Measurements from ENCODE around the gene MRTFA.

MRTFA gene

DNA sequence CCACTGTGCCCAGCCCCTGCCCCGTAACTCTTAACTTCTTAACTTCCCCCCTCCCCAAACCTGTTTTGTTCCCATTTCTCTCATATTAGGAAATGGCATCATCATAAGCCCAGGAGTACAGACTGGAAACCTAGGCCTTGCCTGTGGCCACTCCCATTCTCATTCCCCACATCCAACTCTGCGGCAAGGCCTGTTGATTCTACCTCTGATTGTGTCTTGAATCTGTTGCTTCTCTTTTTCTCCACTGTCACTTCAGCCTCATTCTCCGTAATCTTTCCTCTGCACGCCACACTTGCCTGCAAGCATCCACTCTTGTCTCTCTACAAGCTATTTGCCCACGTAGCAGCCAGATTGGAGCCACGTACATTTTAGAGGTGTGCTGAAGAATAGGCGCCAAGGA lies 240.9 kb downstream of the MRTFA start:
- no peak overlapping the region for H4K8ac ChIP-seq (ENCODE audit: low read depth, low read length)
- H2BK12ac ChIP-seq (ENCODE audit: low read length): no peak overlapping the region
- no peak overlapping the region for H2AFZ ChIP-seq (ENCODE audit: low read length)
- H3K4me2 ChIP-seq (ENCODE audit: insufficient read depth, low read length, poor library complexity, severe bottlenecking): no peak overlapping the region
- H3K4ac ChIP-seq (ENCODE audit: low read length): no peak overlapping the region
- H3K18ac ChIP-seq (ENCODE audit: low read length): no peak overlapping the region
- no peak overlapping the region for H3K23ac ChIP-seq (ENCODE audit: low read depth, low read length, poor library complexity)
- H3K4me1 ChIP-seq (ENCODE audit: control insufficient read depth in 2 of 2, insufficient read depth in 1 of 2, low read depth in 1 of 2, low read length in 2 of 2): peaks cover 6 to 8% of the 10 kb centered on the region in 2 donors
- no peak overlapping the region for H3K9ac ChIP-seq (ENCODE audit: low read depth, low read length, poor library complexity)
- H2BK5ac ChIP-seq (ENCODE audit: low read length): no peak overlapping the region
- no peak for DNase-seq (ENCODE audit: low spot score)
- H3K4me3 ChIP-seq (ENCODE audit: low read length in 2 of 2): no peak overlapping the region
- H2BK15ac ChIP-seq (ENCODE audit: low read length): no peak overlapping the region
- no peak overlapping the region for H2BK120ac ChIP-seq (ENCODE audit: low read depth, low read length)
- no peak overlapping the region for H4K91ac ChIP-seq (ENCODE audit: low read depth, low read length, poor library complexity)
- peaks cover 1% of the 10 kb centered on the region in 2 donors for H3K36me3 ChIP-seq (replicated peaks in 1 of 2; ENCODE audit: control insufficient read depth in 2 of 2, insufficient read depth in 2 of 2, low read length in 2 of 2)
- H3K27me3 ChIP-seq (ENCODE audit: control insufficient read depth in 3 of 3, insufficient read depth in 3 of 3, low read depth in 1 of 3, low read length in 3 of 3): no peaks in the 10 kb centered on the region
- H2AK5ac ChIP-seq (ENCODE audit: low read depth, low read length): no peak overlapping the region
- no peaks in the 10 kb centered on the region for H3K9me3 ChIP-seq (replicated peaks in 1 of 2; ENCODE audit: control insufficient read depth in 2 of 2, insufficient read depth in 1 of 2, low read depth in 1 of 2, low read length in 2 of 2)
- H3K27ac ChIP-seq (replicated peaks; ENCODE audit: low read length): no peak overlapping the region
- H3K14ac ChIP-seq (ENCODE audit: low read length): no peak overlapping the region
- no CpG with 5 or more reads among the region's 7 CpGs for WGBS, 2 donors (ENCODE audit: extremely low coverage in 2 of 2, insufficient read length in 2 of 2, insufficient replicate concordance in 1 of 2)
- H3K79me1 ChIP-seq (ENCODE audit: low read depth, low read length): no peaks in the 10 kb centered on the region

DNA sequence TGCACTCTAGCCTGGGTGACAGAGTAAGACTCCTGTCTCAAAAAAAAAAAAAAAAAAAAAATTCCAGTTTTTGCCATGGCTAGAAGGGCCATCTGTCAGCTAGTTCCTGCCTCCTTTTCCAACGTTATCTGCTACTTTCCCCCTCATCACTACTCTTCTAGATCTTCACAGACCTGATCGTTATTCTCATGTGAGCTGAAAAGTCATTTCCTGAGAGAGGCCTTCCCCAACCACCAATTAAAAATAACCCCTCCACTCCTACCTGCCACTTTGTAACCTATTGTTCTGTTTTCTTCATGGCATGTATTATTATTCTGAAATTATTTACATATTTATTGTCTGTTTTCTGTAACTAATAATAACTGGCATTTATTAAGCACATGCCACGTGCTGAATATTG lies 241.9 kb downstream of the MRTFA start:
- Histone ChIP-seq H3K4me1 (ENCODE audit: control insufficient read depth in 2 of 2, insufficient read depth in 1 of 2, low read depth in 1 of 2, low read length in 2 of 2) (peaks cover 6 to 8% of the 10 kb centered on the region in 2 donors), H2BK12ac (ENCODE audit: low read length) (no peak overlapping the region), H3K4ac (ENCODE audit: low read length) (no peak overlapping the region), H3K14ac (ENCODE audit: low read length) (no peak overlapping the region), H3K9ac (ENCODE audit: low read depth, low read length, poor library complexity) (no peak overlapping the region), H3K79me1 (ENCODE audit: low read depth, low read length) (no peaks in the 10 kb centered on the region), H3K4me2 (ENCODE audit: insufficient read depth, low read length, poor library complexity, severe bottlenecking) (no peak overlapping the region), H2BK15ac (ENCODE audit: low read length) (no peak overlapping the region), H2BK120ac (ENCODE audit: low read depth, low read length) (no peak overlapping the region), H3K9me3 (replicated peaks in 1 of 2; ENCODE audit: control insufficient read depth in 2 of 2, insufficient read depth in 1 of 2, low read depth in 1 of 2, low read length in 2 of 2) (no peaks in the 10 kb centered on the region), H3K27me3 (ENCODE audit: control insufficient read depth in 3 of 3, insufficient read depth in 3 of 3, low read depth in 1 of 3, low read length in 3 of 3) (no peaks in the 10 kb centered on the region), H3K23ac (ENCODE audit: low read depth, low read length, poor library complexity) (no peak overlapping the region), H2BK5ac (ENCODE audit: low read length) (no peak overlapping the region), H4K91ac (ENCODE audit: low read depth, low read length, poor library complexity) (no peak overlapping the region), H2AK5ac (ENCODE audit: low read depth, low read length) (no peak overlapping the region), H4K8ac (ENCODE audit: low read depth, low read length) (no peak overlapping the region), H3K4me3 (ENCODE audit: low read length in 2 of 2) (no peak overlapping the region), H2AFZ (ENCODE audit: low read length) (no peak overlapping the region), H3K36me3 (replicated peaks in 1 of 2; ENCODE audit: control insufficient read depth in 2 of 2, insufficient read depth in 2 of 2, low read length in 2 of 2) (no peaks in the 10 kb centered on the region), H3K27ac (replicated peaks; ENCODE audit: low read length) (no peak overlapping the region), H3K18ac (ENCODE audit: low read length) (no peak overlapping the region)
- DNase-seq (ENCODE audit: low spot score): no peak
- WGBS, 2 donors (ENCODE audit: extremely low coverage in 2 of 2, insufficient read length in 2 of 2, insufficient replicate concordance in 1 of 2): no CpG with 5 or more reads among the region's 3 CpGs

DNA sequence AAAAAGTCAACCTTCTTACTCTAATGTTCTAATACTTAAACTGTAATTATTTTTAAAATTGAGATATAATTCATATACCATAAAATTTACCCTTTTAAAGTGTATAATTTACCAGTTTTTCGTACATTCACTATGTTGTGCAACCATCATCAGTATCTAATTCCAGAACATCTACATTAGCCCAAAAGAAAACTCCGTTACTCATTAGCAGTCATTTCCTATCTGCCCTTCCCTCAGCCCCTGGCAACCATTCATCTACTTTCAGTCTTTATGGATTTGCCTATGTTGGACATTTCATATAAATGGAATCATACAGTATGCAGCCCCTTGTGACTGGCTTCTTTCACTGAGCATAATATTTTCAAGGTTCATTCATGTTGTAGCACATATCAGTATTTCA lies 243.9 kb downstream of the MRTFA start:
- H3K27ac ChIP-seq (replicated peaks; ENCODE audit: low read length): no peak overlapping the region
- H2BK5ac ChIP-seq (ENCODE audit: low read length): no peak overlapping the region
- no peak overlapping the region for H2BK12ac ChIP-seq (ENCODE audit: low read length)
- no peak overlapping the region for H2BK120ac ChIP-seq (ENCODE audit: low read depth, low read length)
- H3K4ac ChIP-seq (ENCODE audit: low read length): no peak overlapping the region
- no CpG with 5 or more reads among the region's 2 CpGs for WGBS, 2 donors (ENCODE audit: extremely low coverage in 2 of 2, insufficient read length in 2 of 2, insufficient replicate concordance in 1 of 2)
- H3K14ac ChIP-seq (ENCODE audit: low read length): no peak overlapping the region
- H3K23ac ChIP-seq (ENCODE audit: low read depth, low read length, poor library complexity): no peak overlapping the region
- H2AK5ac ChIP-seq (ENCODE audit: low read depth, low read length): no peak overlapping the region
- no peak overlapping the region for H4K8ac ChIP-seq (ENCODE audit: low read depth, low read length)
- no peak for DNase-seq (ENCODE audit: low spot score)
- H3K4me1 ChIP-seq (ENCODE audit: control insufficient read depth in 2 of 2, insufficient read depth in 1 of 2, low read depth in 1 of 2, low read length in 2 of 2): peaks cover 5 to 7% of the 10 kb centered on the region in 2 donors
- H4K91ac ChIP-seq (ENCODE audit: low read depth, low read length, poor library complexity): no peak overlapping the region
- no peak overlapping the region for H3K4me3 ChIP-seq (ENCODE audit: low read length in 2 of 2)
- H2AFZ ChIP-seq (ENCODE audit: low read length): no peak overlapping the region
- no peak overlapping the region for H2BK15ac ChIP-seq (ENCODE audit: low read length)
- no peaks in the 10 kb centered on the region for H3K9me3 ChIP-seq (replicated peaks in 1 of 2; ENCODE audit: control insufficient read depth in 2 of 2, insufficient read depth in 1 of 2, low read depth in 1 of 2, low read length in 2 of 2)
- no peaks in the 10 kb centered on the region for H3K36me3 ChIP-seq (replicated peaks in 1 of 2; ENCODE audit: control insufficient read depth in 2 of 2, insufficient read depth in 2 of 2, low read length in 2 of 2)
- no peak overlapping the region for H3K9ac ChIP-seq (ENCODE audit: low read depth, low read length, poor library complexity)
- no peaks in the 10 kb centered on the region for H3K79me1 ChIP-seq (ENCODE audit: low read depth, low read length)
- H3K18ac ChIP-seq (ENCODE audit: low read length): no peak overlapping the region
- H3K4me2 ChIP-seq (ENCODE audit: insufficient read depth, low read length, poor library complexity, severe bottlenecking): no peak overlapping the region
- no peaks in the 10 kb centered on the region for H3K27me3 ChIP-seq (ENCODE audit: control insufficient read depth in 3 of 3, insufficient read depth in 3 of 3, low read depth in 1 of 3, low read length in 3 of 3)

DNA sequence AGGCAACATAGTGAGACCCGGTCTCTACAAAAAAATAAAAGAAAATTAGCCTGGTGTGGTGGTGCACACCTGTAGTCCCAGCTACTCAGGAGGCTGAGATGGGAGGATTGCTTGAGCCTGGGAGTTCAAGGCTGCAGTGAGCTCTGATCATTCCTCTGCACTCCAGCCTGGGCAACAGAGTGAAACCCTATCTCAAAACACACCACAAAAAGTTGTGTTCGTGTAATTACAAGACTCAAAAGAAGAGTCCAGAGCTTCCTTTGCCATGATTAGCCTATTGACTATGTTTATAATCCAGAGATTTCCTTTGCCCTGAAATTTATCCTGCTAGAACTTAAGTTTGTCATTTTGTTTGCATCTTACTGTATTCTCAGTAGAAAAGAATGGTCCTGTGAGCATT lies 245.1 kb downstream of the MRTFA start:
- H3K9ac ChIP-seq (ENCODE audit: low read depth, low read length, poor library complexity): no peak overlapping the region
- peaks cover 0 to under 1% of the 10 kb centered on the region in 2 donors for H3K4me1 ChIP-seq (ENCODE audit: control insufficient read depth in 2 of 2, insufficient read depth in 1 of 2, low read depth in 1 of 2, low read length in 2 of 2)
- H3K9me3 ChIP-seq (replicated peaks in 1 of 2; ENCODE audit: control insufficient read depth in 2 of 2, insufficient read depth in 1 of 2, low read depth in 1 of 2, low read length in 2 of 2): no peaks in the 10 kb centered on the region
- no peak overlapping the region for H2BK5ac ChIP-seq (ENCODE audit: low read length)
- DNase-seq (ENCODE audit: low spot score): no peak
- H2AK5ac ChIP-seq (ENCODE audit: low read depth, low read length): no peak overlapping the region
- no peak overlapping the region for H2BK120ac ChIP-seq (ENCODE audit: low read depth, low read length)
- H3K79me1 ChIP-seq (ENCODE audit: low read depth, low read length): no peaks in the 10 kb centered on the region
- no peaks in the 10 kb centered on the region for H3K27me3 ChIP-seq (ENCODE audit: control insufficient read depth in 3 of 3, insufficient read depth in 3 of 3, low read depth in 1 of 3, low read length in 3 of 3)
- no peak overlapping the region for H3K4me3 ChIP-seq (ENCODE audit: low read length in 2 of 2)
- no peak overlapping the region for H3K27ac ChIP-seq (replicated peaks; ENCODE audit: low read length)
- no CpG with 5 or more reads among the region's 2 CpGs for WGBS, 2 donors (ENCODE audit: extremely low coverage in 2 of 2, insufficient read length in 2 of 2, insufficient replicate concordance in 1 of 2)
- no peak overlapping the region for H2BK15ac ChIP-seq (ENCODE audit: low read length)
- H3K4ac ChIP-seq (ENCODE audit: low read length): no peak overlapping the region
- no peak overlapping the region for H2AFZ ChIP-seq (ENCODE audit: low read length)
- no peaks in the 10 kb centered on the region for H3K36me3 ChIP-seq (replicated peaks in 1 of 2; ENCODE audit: control insufficient read depth in 2 of 2, insufficient read depth in 2 of 2, low read length in 2 of 2)
- no peak overlapping the region for H3K14ac ChIP-seq (ENCODE audit: low read length)
- no peak overlapping the region for H3K4me2 ChIP-seq (ENCODE audit: insufficient read depth, low read length, poor library complexity, severe bottlenecking)
- no peak overlapping the region for H4K8ac ChIP-seq (ENCODE audit: low read depth, low read length)
- no peak overlapping the region for H4K91ac ChIP-seq (ENCODE audit: low read depth, low read length, poor library complexity)
- no peak overlapping the region for H2BK12ac ChIP-seq (ENCODE audit: low read length)
- H3K23ac ChIP-seq (ENCODE audit: low read depth, low read length, poor library complexity): no peak overlapping the region
- no peak overlapping the region for H3K18ac ChIP-seq (ENCODE audit: low read length)
